Astrocyte (in vitro differentiated cells and primary cell): ENCODE measurements around the gene PDPR.
"Not testable (repeated sequence)": the region's sequence is repeated elsewhere in the genome, so short reads cannot be mapped to it uniquely, and the experiment has no call there.

ENCODE experiments used
- CTCF ChIP-seq: IDR thresholded peaks from 2 replicates; pipeline ENCODE4 v1.5.1; 2011; ENCODE audit warnings: low read depth, mild to moderate bottlenecking, inconsistent platforms, low read length, moderate library complexity; ENCODE audit not compliant: insufficient read depth
- EZH2 ChIP-seq: IDR thresholded peaks from 2 replicates; pipeline ENCODE4 v1.6.1; 2012; ENCODE audit warnings: mild to moderate bottlenecking, low read length, inconsistent platforms; ENCODE audit not compliant: insufficient read depth

GRCh38 chr16:70188608-70188915 lies 74.4 kb downstream of the PDPR start:
- not testable (repeated sequence) for TF ChIP-seq CTCF, EZH2
